Sigmoid colon (tissue), 4 donors: Measurements from ENCODE around the gene ALS2.

Experiments used
- EP300 ChIP-seq, 4 donors: sonication (generic); formaldehyde crosslinking; IDR thresholded peaks; one replicate each; pipeline ENCODE4 v1.6.1; 2017; ENCODE audit warnings: antibody characterized with exemption in 4 of 4
- POLR2A ChIP-seq, 2 donors: fragments of 450-650 bp; IDR thresholded peaks; one replicate each; pipeline ENCODE4 v1.6.1; 2016; ENCODE audit warnings: antibody characterized with exemption in 2 of 2, mild to moderate bottlenecking in 2 of 2, moderate library complexity in 2 of 2
- POLR2AphosphoS5 ChIP-seq, 4 donors: sonication (generic); formaldehyde crosslinking; IDR thresholded peaks; one replicate each; pipeline ENCODE4 v1.6.1; 2017; ENCODE audit warnings: antibody characterized with exemption in 4 of 4
- TF ChIP-seq, protein P1 (sequence below), 4 experiments: fragments of 450-650 bp in 3 of 4; fragments of 200-600 bp in 1 of 4; IDR thresholded peaks; one replicate each; pipeline ENCODE4 v1.5.1; 2016 to 2019; ENCODE audit warnings: antibody characterized with exemption in 4 of 4, mild to moderate bottlenecking in 3 of 4, moderate library complexity in 2 of 4

DNA sequence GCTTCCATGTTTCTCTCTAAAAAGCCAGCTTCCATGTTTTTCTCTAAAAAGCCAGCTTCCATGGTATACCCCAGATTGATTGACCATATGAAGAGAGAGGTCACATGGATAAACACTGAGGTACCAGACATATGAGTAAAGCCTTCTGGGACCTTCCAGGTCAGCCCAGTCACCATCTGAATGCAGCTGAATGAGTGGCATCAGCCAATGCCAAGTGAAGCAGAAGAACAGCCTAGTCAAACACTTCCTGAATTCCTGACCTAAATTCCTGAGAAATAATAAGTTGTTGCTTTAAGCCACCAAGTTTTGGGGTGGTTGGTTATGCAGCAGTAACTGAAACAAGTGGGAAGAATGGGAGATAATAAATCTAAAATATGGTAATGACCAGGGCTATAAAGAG, 5.7 kb upstream of the ALS2 start:
- TF ChIP-seq, protein P1, sequence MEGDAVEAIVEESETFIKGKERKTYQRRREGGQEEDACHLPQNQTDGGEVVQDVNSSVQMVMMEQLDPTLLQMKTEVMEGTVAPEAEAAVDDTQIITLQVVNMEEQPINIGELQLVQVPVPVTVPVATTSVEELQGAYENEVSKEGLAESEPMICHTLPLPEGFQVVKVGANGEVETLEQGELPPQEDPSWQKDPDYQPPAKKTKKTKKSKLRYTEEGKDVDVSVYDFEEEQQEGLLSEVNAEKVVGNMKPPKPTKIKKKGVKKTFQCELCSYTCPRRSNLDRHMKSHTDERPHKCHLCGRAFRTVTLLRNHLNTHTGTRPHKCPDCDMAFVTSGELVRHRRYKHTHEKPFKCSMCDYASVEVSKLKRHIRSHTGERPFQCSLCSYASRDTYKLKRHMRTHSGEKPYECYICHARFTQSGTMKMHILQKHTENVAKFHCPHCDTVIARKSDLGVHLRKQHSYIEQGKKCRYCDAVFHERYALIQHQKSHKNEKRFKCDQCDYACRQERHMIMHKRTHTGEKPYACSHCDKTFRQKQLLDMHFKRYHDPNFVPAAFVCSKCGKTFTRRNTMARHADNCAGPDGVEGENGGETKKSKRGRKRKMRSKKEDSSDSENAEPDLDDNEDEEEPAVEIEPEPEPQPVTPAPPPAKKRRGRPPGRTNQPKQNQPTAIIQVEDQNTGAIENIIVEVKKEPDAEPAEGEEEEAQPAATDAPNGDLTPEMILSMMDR (IDR thresholded peaks at IDR 0.05) = no peak
- TF ChIP-seq POLR2A (IDR thresholded peaks at IDR 0.05) = no peak
- TF ChIP-seq POLR2AphosphoS5 (IDR thresholded peaks at IDR 0.05) = no peak
- TF ChIP-seq EP300 (IDR thresholded peaks at IDR 0.05) = no peak
